HG03521 (cell line): ENCODE measurements around the gene PARM1.

Experiments
- ATAC-seq: cut with Tn5 transposase; IDR thresholded peaks from one replicate; pipeline ENCODE4 v1.9.1; 2021; ENCODE audit warnings: mild to moderate bottlenecking, moderate library complexity; ENCODE audit not compliant: unreplicated experiment

Gene PARM1

GRCh38 chr4:74942251-74942917 is 9.5 kb downstream of the PARM1 start:
- no peak for ATAC-seq

- ATAC-seq: no peak
These were observed 10.0 kb downstream of the PARM1 start for GRCh38 chr4:74942918-74943253.

- no peak for ATAC-seq
These were observed 11.5 kb downstream of the PARM1 start for GRCh38 chr4:74944354-74944793.

GRCh38 chr4:74946196-74946595 is 13.3 kb downstream of the PARM1 start:
- no peak for ATAC-seq

GRCh38 chr4:74947798-74948197 is 14.9 kb downstream of the PARM1 start:
- ATAC-seq: no peak

GRCh38 chr4:74948236-74948635 is 15.3 kb downstream of the PARM1 start:
- no peak for ATAC-seq

GRCh38 chr4:74950200-74950599 is 17.3 kb downstream of the PARM1 start:
- ATAC-seq: no peak

GRCh38 chr4:74950882-74951281 is 18.0 kb downstream of the PARM1 start:
- ATAC-seq: no peak

GRCh38 chr4:74953647-74954046 is 20.7 kb downstream of the PARM1 start:
- ATAC-seq: no peak

GRCh38 chr4:74958881-74959280 is 26.0 kb downstream of the PARM1 start:
- ATAC-seq: no peak

GRCh38 chr4:74961230-74961629 is 28.3 kb downstream of the PARM1 start:
- ATAC-seq: no peak

- no peak for ATAC-seq
These were observed 29.7 kb downstream of the PARM1 start for GRCh38 chr4:74962584-74962983.

- no peak for ATAC-seq
These were observed 31.4 kb downstream of the PARM1 start for GRCh38 chr4:74964311-74964710.

- ATAC-seq: no peak
These were observed 34.4 kb downstream of the PARM1 start for GRCh38 chr4:74967324-74967723.

GRCh38 chr4:74968456-74969164 is 35.7 kb downstream of the PARM1 start:
- ATAC-seq: peak; percentile 70

GRCh38 chr4:74969507-74970474 is 36.9 kb downstream of the PARM1 start:
- no peak for ATAC-seq

- no peak for ATAC-seq
These were observed 37.7 kb downstream of the PARM1 start for GRCh38 chr4:74970577-74970976.

- no peak for ATAC-seq
These were observed 38.9 kb downstream of the PARM1 start for GRCh38 chr4:74971862-74972261.

- no peak for ATAC-seq
These were observed 42.2 kb downstream of the PARM1 start for GRCh38 chr4:74975082-74975481.

GRCh38 chr4:74975848-74976824 is 43.2 kb downstream of the PARM1 start:
- no peak for ATAC-seq
